ENCODE results near the gene ZMYM4.

ZMYM4 gene

DNA sequence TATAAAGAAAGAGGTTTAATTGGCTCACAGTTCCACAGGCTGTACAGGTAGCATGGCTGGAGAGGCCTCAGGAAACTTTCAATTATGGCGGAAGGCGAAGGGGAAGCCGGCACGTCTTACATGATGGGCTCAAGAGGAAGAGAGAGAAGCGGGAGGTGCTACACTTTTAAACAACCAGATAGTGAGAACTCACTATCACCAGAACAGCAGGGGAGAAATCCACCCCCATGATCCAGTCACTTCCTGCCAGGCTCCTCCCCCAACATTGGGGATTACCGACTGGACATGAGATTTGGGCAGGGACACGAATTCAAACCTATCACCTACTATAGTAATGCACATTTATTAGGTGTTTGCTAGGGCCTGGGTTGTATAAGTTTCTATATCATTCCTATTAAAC, 117.8 kb downstream of the ZMYM4 start:
- no peaks in the 10 kb centered on the region for H3K27me3 Mint-ChIP-seq
- peaks cover 32% of the 10 kb centered on the region for H3K36me3 Mint-ChIP-seq (ENCODE audit: low read depth)
- H3K9me3 Mint-ChIP-seq, result no peaks in the 10 kb centered on the region
- no peak overlapping the region for H3K27ac Mint-ChIP-seq
- no peak overlapping the region for H3K4me3 Mint-ChIP-seq
- no peaks in the 10 kb centered on the region for H3K4me1 Mint-ChIP-seq (ENCODE audit: low read depth)

GRCh38 chr1:35386959-35387358, 118.5 kb downstream of the ZMYM4 start:
- H3K27ac Mint-ChIP-seq, result no peak overlapping the region
- no peaks in the 10 kb centered on the region for H3K27me3 Mint-ChIP-seq
- no peak overlapping the region for H3K4me3 Mint-ChIP-seq
- peaks cover 32% of the 10 kb centered on the region for H3K36me3 Mint-ChIP-seq (ENCODE audit: low read depth)
- no peaks in the 10 kb centered on the region for H3K4me1 Mint-ChIP-seq (ENCODE audit: low read depth)
- no peaks in the 10 kb centered on the region for H3K9me3 Mint-ChIP-seq

- no peak overlapping the region for H3K4me3 Mint-ChIP-seq
- no peaks in the 10 kb centered on the region for H3K27me3 Mint-ChIP-seq
- no peaks in the 10 kb centered on the region for H3K9me3 Mint-ChIP-seq
- no peak overlapping the region for H3K27ac Mint-ChIP-seq
- peaks cover 43% of the 10 kb centered on the region for H3K36me3 Mint-ChIP-seq (ENCODE audit: low read depth)
- no peaks in the 10 kb centered on the region for H3K4me1 Mint-ChIP-seq (ENCODE audit: low read depth)
Measured at GRCh38 chr1:35390600-35391494, 122.3 kb downstream of the ZMYM4 start.

GRCh38 chr1:35394386-35394785, 125.9 kb downstream of the ZMYM4 start:
- no peak overlapping the region for H3K4me3 Mint-ChIP-seq
- H3K27me3 Mint-ChIP-seq, result no peaks in the 10 kb centered on the region
- H3K36me3 Mint-ChIP-seq (ENCODE audit: low read depth), result peaks cover 42% of the 10 kb centered on the region
- peaks cover 8% of the 10 kb centered on the region for H3K4me1 Mint-ChIP-seq (ENCODE audit: low read depth)
- H3K27ac Mint-ChIP-seq, result no peak overlapping the region
- H3K9me3 Mint-ChIP-seq, result no peaks in the 10 kb centered on the region

DNA sequence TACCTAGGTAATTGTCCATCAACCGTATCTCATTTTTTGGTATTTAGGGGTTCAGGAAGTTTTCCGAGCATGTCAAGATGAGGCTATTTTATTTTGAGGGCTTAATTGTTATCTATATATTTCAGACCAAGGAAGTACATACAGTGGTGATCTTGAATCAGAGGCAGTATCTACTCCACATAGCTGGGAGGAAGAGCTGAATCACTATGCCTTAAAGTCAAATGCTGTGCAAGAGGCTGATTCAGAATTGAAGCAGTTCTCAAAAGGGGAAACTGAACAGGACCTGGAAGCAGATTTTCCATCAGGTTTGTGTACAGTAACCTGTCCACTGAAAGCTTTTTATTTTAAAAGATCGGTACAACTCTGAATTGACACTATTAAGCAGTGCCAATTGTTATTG, 130.2 kb downstream of the ZMYM4 start:
- H3K36me3 Mint-ChIP-seq (ENCODE audit: low read depth), result peaks cover 53% of the 10 kb centered on the region
- H3K4me1 Mint-ChIP-seq (ENCODE audit: low read depth), result peaks cover 13% of the 10 kb centered on the region
- H3K9me3 Mint-ChIP-seq, result no peaks in the 10 kb centered on the region
- H3K4me3 Mint-ChIP-seq, result no peak overlapping the region
- H3K27me3 Mint-ChIP-seq, result no peaks in the 10 kb centered on the region
- H3K27ac Mint-ChIP-seq, result peak overlapping the region; percentile 22

DNA sequence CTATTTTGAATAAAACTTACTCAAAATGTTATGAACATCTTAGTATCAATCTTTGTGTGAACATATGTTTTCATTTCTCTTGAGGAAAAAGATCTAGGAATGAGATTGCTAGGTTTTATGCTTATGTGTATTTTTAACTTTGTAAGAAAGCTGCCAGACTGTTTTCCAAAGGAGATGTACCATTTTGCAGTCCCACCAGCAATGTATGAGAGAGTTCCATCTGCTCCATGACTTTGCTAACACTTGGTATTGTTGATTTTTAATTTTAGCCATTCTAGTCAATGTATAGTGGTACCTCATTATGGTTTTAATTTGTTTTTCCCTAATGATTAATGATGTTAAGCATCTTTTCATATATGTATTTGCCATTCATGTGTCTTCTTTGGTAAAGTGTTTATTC, 132.5 kb downstream of the ZMYM4 start:
- H3K4me3 Mint-ChIP-seq, result no peak overlapping the region
- peaks cover 56% of the 10 kb centered on the region for H3K36me3 Mint-ChIP-seq (ENCODE audit: low read depth)
- H3K9me3 Mint-ChIP-seq, result no peaks in the 10 kb centered on the region
- H3K27me3 Mint-ChIP-seq, result no peaks in the 10 kb centered on the region
- H3K4me1 Mint-ChIP-seq (ENCODE audit: low read depth), result peaks cover 13% of the 10 kb centered on the region
- peak overlapping the region; percentile 23 for H3K27ac Mint-ChIP-seq

GRCh38 chr1:35406103-35406502, 137.6 kb downstream of the ZMYM4 start:
- Mint-ChIP-seq H3K36me3 (ENCODE audit: low read depth) (peaks cover 61% of the 10 kb centered on the region), H3K9me3 (no peaks in the 10 kb centered on the region), H3K27me3 (no peaks in the 10 kb centered on the region), H3K4me1 (ENCODE audit: low read depth) (no peaks in the 10 kb centered on the region), H3K4me3 (no peak overlapping the region), H3K27ac (no peak overlapping the region)

- H3K36me3 Mint-ChIP-seq (ENCODE audit: low read depth), result peaks cover 62% of the 10 kb centered on the region
- no peaks in the 10 kb centered on the region for H3K9me3 Mint-ChIP-seq
- H3K4me1 Mint-ChIP-seq (ENCODE audit: low read depth), result no peaks in the 10 kb centered on the region
- H3K27ac Mint-ChIP-seq, result no peak overlapping the region
- no peak overlapping the region for H3K4me3 Mint-ChIP-seq
- no peaks in the 10 kb centered on the region for H3K27me3 Mint-ChIP-seq
Measured at GRCh38 chr1:35407743-35408142, 139.2 kb downstream of the ZMYM4 start.

- H3K36me3 Mint-ChIP-seq (ENCODE audit: low read depth), result peaks cover 65% of the 10 kb centered on the region
- H3K4me3 Mint-ChIP-seq, result no peak overlapping the region
- no peaks in the 10 kb centered on the region for H3K27me3 Mint-ChIP-seq
- H3K9me3 Mint-ChIP-seq, result no peaks in the 10 kb centered on the region
- H3K4me1 Mint-ChIP-seq (ENCODE audit: low read depth), result no peaks in the 10 kb centered on the region
- no peak overlapping the region for H3K27ac Mint-ChIP-seq
Measured at GRCh38 chr1:35408925-35409324, 140.4 kb downstream of the ZMYM4 start.

- peaks cover 2% of the 10 kb centered on the region for H3K4me1 Mint-ChIP-seq (ENCODE audit: low read depth)
- peak overlapping the region; percentile 42 for H3K27ac Mint-ChIP-seq
- H3K36me3 Mint-ChIP-seq (ENCODE audit: low read depth), result peaks cover 21% of the 10 kb centered on the region
- H3K4me3 Mint-ChIP-seq, result no peak overlapping the region
- H3K27me3 Mint-ChIP-seq, result no peaks in the 10 kb centered on the region
- no peaks in the 10 kb centered on the region for H3K9me3 Mint-ChIP-seq
Measured at GRCh38 chr1:35426097-35426586, 157.6 kb downstream of the ZMYM4 start.

DNA sequence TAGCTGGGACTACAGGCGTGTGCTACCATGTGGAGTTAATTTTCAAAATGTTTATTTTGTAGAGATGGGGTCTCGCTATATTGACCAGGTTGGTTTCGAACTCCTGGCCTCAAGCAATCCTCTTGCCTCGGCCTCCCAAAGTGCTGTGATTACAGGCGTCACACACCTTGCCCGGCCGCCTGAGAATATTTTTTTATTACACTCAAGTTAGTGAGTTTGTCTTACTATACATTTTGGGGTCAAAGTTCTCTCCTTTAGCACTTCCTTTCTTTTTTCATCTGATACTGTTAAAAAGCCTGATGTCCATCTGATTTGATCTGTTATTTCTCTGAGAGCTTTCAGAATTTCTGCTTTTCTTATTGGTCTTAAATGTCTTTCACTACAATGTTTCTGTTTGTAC, 159.9 kb downstream of the ZMYM4 start:
- peaks cover 10% of the 10 kb centered on the region for H3K4me1 Mint-ChIP-seq (ENCODE audit: low read depth)
- no peak overlapping the region for H3K27ac Mint-ChIP-seq
- no peaks in the 10 kb centered on the region for H3K9me3 Mint-ChIP-seq
- peaks cover 25% of the 10 kb centered on the region for H3K36me3 Mint-ChIP-seq (ENCODE audit: low read depth)
- H3K27me3 Mint-ChIP-seq, result no peaks in the 10 kb centered on the region
- no peak overlapping the region for H3K4me3 Mint-ChIP-seq

- H3K4me1 Mint-ChIP-seq (ENCODE audit: low read depth), result peaks cover 10% of the 10 kb centered on the region
- H3K36me3 Mint-ChIP-seq (ENCODE audit: low read depth), result peaks cover 29% of the 10 kb centered on the region
- no peaks in the 10 kb centered on the region for H3K27me3 Mint-ChIP-seq
- no peaks in the 10 kb centered on the region for H3K9me3 Mint-ChIP-seq
- H3K4me3 Mint-ChIP-seq, result no peak overlapping the region
- peak overlapping the region; percentile 13 for H3K27ac Mint-ChIP-seq
Measured at GRCh38 chr1:35430762-35431161, 162.3 kb downstream of the ZMYM4 start.

DNA sequence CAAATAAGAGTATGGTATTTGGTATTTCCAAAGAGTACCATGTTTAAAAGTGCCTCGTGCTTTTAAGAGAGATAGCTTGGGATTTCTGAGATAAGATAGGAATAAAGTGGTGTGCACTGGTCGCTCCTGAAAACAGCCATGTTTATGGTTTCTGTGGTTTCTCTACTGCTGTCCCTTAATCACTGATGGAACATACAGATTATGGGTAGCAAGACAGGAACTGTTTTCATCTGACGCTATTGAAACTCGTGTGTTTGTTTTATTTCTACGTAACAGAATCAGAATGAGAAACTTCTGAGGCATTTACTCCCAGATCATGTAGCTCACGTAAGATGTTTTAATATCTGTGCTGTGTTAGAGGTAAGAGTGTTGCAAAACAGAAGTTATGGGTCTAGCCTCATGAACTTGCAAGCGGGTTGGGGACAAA, 162.7 kb downstream of the ZMYM4 start:
- Mint-ChIP-seq H3K27me3 (no peaks in the 10 kb centered on the region), H3K4me3 (no peak overlapping the region), H3K36me3 (ENCODE audit: low read depth) (peaks cover 29% of the 10 kb centered on the region), H3K4me1 (ENCODE audit: low read depth) (peaks cover 10% of the 10 kb centered on the region), H3K27ac (peak overlapping the region; percentile 26), H3K9me3 (no peaks in the 10 kb centered on the region)

DNA sequence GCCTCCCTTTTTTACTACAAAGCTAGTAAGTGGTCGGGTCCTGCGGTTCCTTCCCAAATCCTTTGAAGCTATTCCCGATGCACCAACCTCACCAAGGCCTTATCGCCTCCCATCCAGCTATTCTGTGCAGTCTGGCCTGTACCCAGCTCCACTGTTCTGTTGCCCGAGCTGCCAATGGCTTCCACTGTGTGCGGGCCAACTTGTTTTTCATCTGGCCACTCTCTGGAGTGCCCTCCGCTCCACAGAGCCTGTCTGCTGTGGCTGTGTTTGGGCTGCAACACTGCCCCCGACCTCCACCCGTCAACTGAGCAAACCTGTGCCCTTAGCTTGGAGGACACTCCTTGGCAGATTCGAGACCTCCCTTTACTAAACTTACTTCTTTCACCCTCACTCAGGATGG, 163.7 kb downstream of the ZMYM4 start:
- no peaks in the 10 kb centered on the region for H3K27me3 Mint-ChIP-seq
- H3K36me3 Mint-ChIP-seq (ENCODE audit: low read depth), result peaks cover 29% of the 10 kb centered on the region
- H3K9me3 Mint-ChIP-seq, result no peaks in the 10 kb centered on the region
- H3K27ac Mint-ChIP-seq, result peak overlapping the region; percentile 3
- H3K4me1 Mint-ChIP-seq (ENCODE audit: low read depth), result peaks cover 10% of the 10 kb centered on the region
- no peak overlapping the region for H3K4me3 Mint-ChIP-seq

- H3K27me3 Mint-ChIP-seq, result no peaks in the 10 kb centered on the region
- no peak overlapping the region for H3K4me3 Mint-ChIP-seq
- H3K36me3 Mint-ChIP-seq (ENCODE audit: low read depth), result peaks cover 33% of the 10 kb centered on the region
- no peaks in the 10 kb centered on the region for H3K9me3 Mint-ChIP-seq
- H3K27ac Mint-ChIP-seq, result no peak overlapping the region
- H3K4me1 Mint-ChIP-seq (ENCODE audit: low read depth), result peaks cover 10% of the 10 kb centered on the region
Measured at GRCh38 chr1:35433714-35434113, 165.2 kb downstream of the ZMYM4 start.

GRCh38 chr1:35434703-35435102, 166.2 kb downstream of the ZMYM4 start:
- no peak overlapping the region for H3K4me3 Mint-ChIP-seq
- no peaks in the 10 kb centered on the region for H3K27me3 Mint-ChIP-seq
- no peaks in the 10 kb centered on the region for H3K9me3 Mint-ChIP-seq
- H3K36me3 Mint-ChIP-seq (ENCODE audit: low read depth), result peaks cover 39% of the 10 kb centered on the region
- peaks cover 10% of the 10 kb centered on the region for H3K4me1 Mint-ChIP-seq (ENCODE audit: low read depth)
- no peak overlapping the region for H3K27ac Mint-ChIP-seq

Data from stimulated activated naive CD8-positive, alpha-beta T cell treated with anti-CD3 and anti-CD28 coated beads, Interleukin-15, Interleukin-2, amounts not matched to agents 100 ng/mL and 50 ng/mL, for 24 hours (primary cell).